CD4-positive, CD25-positive, alpha-beta regulatory T cell (primary cell): Measurements from ENCODE around the gene KRT38. TPM values are rescaled to one million over a fixed set of nuclear protein-coding genes. Genes with fewer than 3 reads are reported as not detected.

Source experiments
- ATAC-seq, 2 donors: fragments of 150-1000 bp; cut with Tn5 transposase; one replicate each; pipeline ENCODE4 v1.10.0; 2021; ENCODE audit warnings: low read depth in 2 of 2, moderate number of reproducible peaks in 2 of 2, moderate library complexity in 1 of 2
- DNase-seq, 3 donors: peaks; one replicate each; pipeline versions ENCODE4 v3.0.0 to v3.0.0-alpha.2; 2012 to 2022; ENCODE audit warnings: mixed read lengths in 1 of 3
- H3K27ac ChIP-seq: one replicate; pipeline ENCODE4 v1.7.0; 2013; ENCODE audit warnings: mild to moderate bottlenecking, low read length; ENCODE audit not compliant: insufficient read depth, poor library complexity, severe bottlenecking
- H3K27me3 ChIP-seq: one replicate; pipeline ENCODE4 v1.7.0; 2013; ENCODE audit warnings: low read length; ENCODE audit not compliant: control insufficient read depth, insufficient read depth
- H3K36me3 ChIP-seq: one replicate; pipeline ENCODE4 v1.7.0; 2013; ENCODE audit warnings: mild to moderate bottlenecking, low read length, moderate library complexity; ENCODE audit not compliant: control insufficient read depth, insufficient read depth
- H3K4me1 ChIP-seq: 2 replicates; pipeline ENCODE4 v1.7.0; 2013; ENCODE audit warnings: mild to moderate bottlenecking, low read length; ENCODE audit not compliant: insufficient read depth, control insufficient read depth, poor library complexity, severe bottlenecking
- H3K4me3 ChIP-seq: one replicate; pipeline ENCODE4 v1.7.0; 2013; ENCODE audit warnings: low read depth, mild to moderate bottlenecking, low read length, moderate library complexity
- H3K9me3 ChIP-seq, 2 experiments: 1 replicate in 1 of 2; 2 replicates in 1 of 2; pipeline ENCODE4 v1.7.0; 2013; ENCODE audit warnings: low read length in 2 of 2, mild to moderate bottlenecking in 1 of 2, moderate library complexity in 1 of 2; ENCODE audit not compliant: control insufficient read depth in 2 of 2
- H3K27ac Mint-ChIP-seq, 3 donors: one replicate each; pipeline ENCODE4 v1.8.0; 2020 to 2022; ENCODE audit warnings: mild to moderate bottlenecking in 3 of 3, mixed read lengths in 3 of 3, moderate library complexity in 2 of 3
- H3K27me3 Mint-ChIP-seq: one replicate; pipeline ENCODE4 v1.8.0; 2022; ENCODE audit warnings: mild to moderate bottlenecking, mixed read lengths
- H3K36me3 Mint-ChIP-seq: one replicate; pipeline ENCODE4 v1.8.0; 2020; ENCODE audit warnings: mixed read lengths
- H3K4me1 Mint-ChIP-seq, 4 donors: one replicate each; pipeline ENCODE4 v1.8.0; 2020 to 2022; ENCODE audit warnings: mixed read lengths in 4 of 4, mild to moderate bottlenecking in 1 of 4
- H3K4me3 Mint-ChIP-seq, 4 donors: one replicate each; pipeline ENCODE4 v1.8.0; 2020 to 2022; ENCODE audit warnings: mild to moderate bottlenecking in 4 of 4, mixed read lengths in 4 of 4, moderate library complexity in 3 of 4
- H3K9me3 Mint-ChIP-seq, 7 donors: one replicate each; pipeline ENCODE4 v1.8.0; 2020 to 2022; ENCODE audit warnings: mixed read lengths in 7 of 7, mild to moderate bottlenecking in 3 of 7, moderate library complexity in 2 of 7
- polyA plus RNA-seq, 4 donors: library from polyadenylated mRNA; unstranded; fragments of 300-500 nt; fragmentation: Illumina TruSeq; gene quantifications; one replicate each; pipeline ENCODE4 v1.2.3, GENCODE V29; 2021
- total RNA-seq: library from RNA; stranded (reverse); gene quantifications from one replicate; pipeline ENCODE4 v1.2.3, GENCODE V29; 2022

Gene KRT38
- total and polyA plus RNA-seq, 5 donors from 2014 or later = not detected

DNA sequence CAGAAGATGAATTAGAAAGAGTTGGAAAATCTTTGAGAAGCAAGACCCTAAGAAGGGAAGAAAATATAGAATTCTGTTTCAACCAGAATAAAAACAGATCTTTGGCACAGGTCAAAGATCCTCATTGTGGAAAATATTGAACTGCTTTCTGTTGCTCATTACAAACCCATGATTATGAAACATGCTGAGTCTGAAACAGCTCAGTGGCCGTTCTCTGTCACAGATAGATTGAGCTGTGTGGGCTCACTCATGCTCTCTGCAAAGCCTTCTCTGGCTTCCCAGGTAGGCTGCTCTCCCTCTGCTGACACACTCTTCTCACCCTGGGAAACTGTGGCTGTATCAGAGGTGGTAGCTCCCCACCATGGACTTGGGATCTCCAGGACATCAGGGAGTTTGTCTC, 3.4 kb upstream of the KRT38 start:
- H3K4me3 ChIP-seq = no peak overlapping the region
- H3K36me3 Mint-ChIP-seq = no peaks in the 10 kb centered on the region

DNA sequence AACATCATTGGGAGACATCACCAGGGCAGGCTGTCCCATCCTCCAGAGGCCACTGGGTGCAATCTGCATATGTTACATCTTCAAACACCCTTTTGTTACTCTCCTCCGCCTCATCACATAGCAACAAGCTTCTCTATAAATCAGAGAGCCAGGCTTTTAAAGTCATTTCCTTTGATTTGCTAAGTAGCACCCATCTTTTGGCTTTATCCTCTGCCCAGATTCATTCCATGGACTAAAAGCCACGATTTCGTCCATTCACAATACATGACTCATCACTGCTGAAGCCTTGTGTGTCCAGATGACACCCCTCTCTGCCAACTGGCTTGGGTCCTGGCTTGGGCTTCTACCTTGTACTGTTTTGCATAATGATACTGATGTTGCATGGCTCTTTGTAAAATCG, 2.0 kb upstream of the KRT38 start:
- peaks cover 17% of the 10 kb centered on the region for H3K27me3 Mint-ChIP-seq

More for the DNA sequence above, 3.4 kb upstream of the KRT38 start:
- peaks cover 17% of the 10 kb centered on the region for H3K27me3 Mint-ChIP-seq
- peaks cover 0 to 3% (median 0%) of the 10 kb centered on the region in 7 donors for H3K9me3 Mint-ChIP-seq
- H3K27ac ChIP-seq = no peak overlapping the region
- no peak for ATAC-seq
- H3K4me1 ChIP-seq = no peaks in the 10 kb centered on the region
- no peak overlapping the region for H3K27ac Mint-ChIP-seq
- H3K27me3 ChIP-seq = peaks cover 20% of the 10 kb centered on the region
- no peaks in the 10 kb centered on the region for H3K36me3 ChIP-seq
- no peaks in the 10 kb centered on the region for H3K4me1 Mint-ChIP-seq
- no peak overlapping the region for H3K4me3 Mint-ChIP-seq
- H3K9me3 ChIP-seq = no peaks in the 10 kb centered on the region
- DNase-seq = no peak

DNA sequence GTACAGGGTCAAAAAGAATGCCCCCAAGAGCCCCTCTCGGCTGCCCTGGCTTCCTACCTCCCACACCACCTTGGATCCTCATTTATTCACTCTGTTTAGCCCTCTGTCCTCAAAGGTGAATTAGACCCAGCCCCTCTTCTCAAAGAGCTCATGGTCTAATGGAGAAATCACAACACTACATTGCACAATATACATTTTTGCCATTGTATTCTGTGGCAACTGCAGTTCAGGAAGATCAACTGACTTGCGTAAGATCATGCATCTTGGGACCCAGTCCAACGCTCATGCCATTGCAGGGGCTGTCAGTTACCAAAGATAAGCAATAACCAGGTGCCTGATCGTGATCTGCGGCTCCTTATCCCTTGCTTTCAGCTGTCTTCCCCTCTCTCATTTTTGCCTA, 1.4 kb downstream of the KRT38 start:
- Mint-ChIP-seq H3K4me1 (no peaks in the 10 kb centered on the region), H3K27me3 (peaks cover 10% of the 10 kb centered on the region), H3K36me3 (no peaks in the 10 kb centered on the region), H3K9me3 (peaks cover 0 to 3% (median 0%) of the 10 kb centered on the region in 7 donors), H3K4me3 (no peak overlapping the region), H3K27ac (peak overlapping the region in 1 of 3 donors; percentile 38)
- Histone ChIP-seq H3K4me1 (no peaks in the 10 kb centered on the region), H3K9me3 (no peaks in the 10 kb centered on the region), H3K36me3 (no peaks in the 10 kb centered on the region), H3K4me3 (no peak overlapping the region), H3K27ac (no peak overlapping the region), H3K27me3 (peaks cover 16% of the 10 kb centered on the region)
- DNase-seq (no peak), ATAC-seq (no peak)

More for the DNA sequence above, 2.0 kb upstream of the KRT38 start:
- H3K4me3 ChIP-seq = no peak overlapping the region
- DNase-seq (no peak), ATAC-seq (no peak)
- H3K9me3 ChIP-seq = no peaks in the 10 kb centered on the region
- H3K27ac ChIP-seq = no peak overlapping the region
- no peaks in the 10 kb centered on the region for H3K36me3 Mint-ChIP-seq
- peaks cover 16% of the 10 kb centered on the region for H3K27me3 ChIP-seq
- H3K36me3 ChIP-seq = no peaks in the 10 kb centered on the region
- no peak overlapping the region for H3K27ac Mint-ChIP-seq
- peaks cover 0 to 3% (median 0%) of the 10 kb centered on the region in 7 donors for H3K9me3 Mint-ChIP-seq
- no peaks in the 10 kb centered on the region for H3K4me1 ChIP-seq
- no peak overlapping the region for H3K4me3 Mint-ChIP-seq
- no peaks in the 10 kb centered on the region for H3K4me1 Mint-ChIP-seq

DNA sequence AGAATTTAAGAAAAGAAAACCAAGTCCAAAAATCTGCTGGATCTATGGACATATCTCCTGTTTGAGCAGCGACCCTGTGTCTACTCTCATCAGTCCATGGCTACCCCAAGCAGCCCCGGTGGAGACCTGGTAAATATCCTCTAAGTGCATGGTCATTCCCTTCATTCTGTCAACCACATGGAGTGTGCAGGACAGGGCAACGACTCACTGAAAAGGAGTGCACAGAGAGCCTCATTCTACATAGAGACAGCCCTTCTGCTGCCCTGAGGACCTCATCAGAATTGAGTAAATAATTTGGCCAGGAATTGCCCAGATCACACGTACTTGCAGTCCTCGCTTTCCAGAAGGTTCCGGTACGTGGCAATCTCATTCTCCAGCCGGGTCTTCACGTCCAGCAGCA, 3.0 kb downstream of the KRT38 start:
- DNase-seq (no peak), ATAC-seq (no peak)
- peaks cover 5% of the 10 kb centered on the region for H3K27me3 Mint-ChIP-seq
- peaks cover 0 to 3% (median 0%) of the 10 kb centered on the region in 7 donors for H3K9me3 Mint-ChIP-seq
- Histone ChIP-seq H3K4me3 (no peak overlapping the region), H3K27me3 (peaks cover 9% of the 10 kb centered on the region), H3K9me3 (no peaks in the 10 kb centered on the region), H3K4me1 (no peaks in the 10 kb centered on the region), H3K27ac (no peak overlapping the region), H3K36me3 (no peaks in the 10 kb centered on the region)
- no peaks in the 10 kb centered on the region for H3K36me3 Mint-ChIP-seq
- no peak overlapping the region for H3K4me3 Mint-ChIP-seq
- H3K27ac Mint-ChIP-seq = no peak overlapping the region
- H3K4me1 Mint-ChIP-seq = no peaks in the 10 kb centered on the region

DNA sequence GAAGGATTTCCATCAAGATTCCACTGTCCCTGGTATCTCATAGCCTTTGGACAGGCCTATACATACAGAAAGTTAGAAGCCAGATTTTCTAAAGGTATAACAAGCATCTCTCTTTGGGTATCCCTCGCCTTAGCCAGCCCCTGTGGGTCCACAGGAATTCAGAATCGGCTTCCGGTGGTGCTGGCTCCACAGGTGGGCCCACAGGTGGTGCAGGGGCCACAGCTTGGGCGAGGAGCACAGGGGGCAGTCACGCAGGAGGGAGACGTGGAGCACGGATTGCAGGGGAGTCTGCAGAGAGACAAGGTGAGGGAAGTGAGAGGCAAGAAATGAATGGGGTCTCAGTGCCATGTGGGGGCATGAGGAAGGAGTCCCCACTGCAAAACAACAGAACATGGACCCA, 3.5 kb downstream of the KRT38 start:
- H3K4me3 Mint-ChIP-seq = peak overlapping the region in 1 of 4 donors; percentile 32
- Histone ChIP-seq H3K4me3 (no peak overlapping the region), H3K4me1 (no peaks in the 10 kb centered on the region), H3K27me3 (peaks cover 6% of the 10 kb centered on the region), H3K9me3 (no peaks in the 10 kb centered on the region), H3K36me3 (no peaks in the 10 kb centered on the region), H3K27ac (no peak overlapping the region)
- ATAC-seq (no peak), DNase-seq (no peak)
- no peaks in the 10 kb centered on the region for H3K36me3 Mint-ChIP-seq
- H3K9me3 Mint-ChIP-seq = peaks cover 0 to 3% (median 0%) of the 10 kb centered on the region in 7 donors
- no peaks in the 10 kb centered on the region for H3K4me1 Mint-ChIP-seq
- no peak overlapping the region for H3K27ac Mint-ChIP-seq
- H3K27me3 Mint-ChIP-seq = peaks cover 5% of the 10 kb centered on the region

DNA sequence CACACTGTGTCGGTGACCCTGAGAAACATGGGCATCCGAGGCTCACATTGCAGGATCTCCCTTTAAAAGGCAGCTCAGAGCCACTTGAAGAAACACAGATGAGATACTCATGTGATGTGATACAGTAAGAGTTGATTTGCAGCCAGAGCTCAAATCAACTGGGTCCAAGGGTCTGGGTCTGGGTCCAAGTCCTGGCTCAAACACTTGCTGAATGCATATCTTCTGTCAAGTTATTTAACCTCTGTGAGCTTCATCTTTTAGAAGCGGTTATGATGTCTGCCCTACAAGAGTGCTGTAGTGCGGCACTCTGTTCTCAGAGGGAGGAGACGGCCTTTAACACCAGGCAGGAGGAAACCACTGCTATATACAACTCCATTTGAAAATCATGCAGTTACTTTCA, 6.4 kb downstream of the KRT38 start:
- H3K27ac ChIP-seq = no peak overlapping the region
- DNase-seq (no peak), ATAC-seq (no peak)
- no peak overlapping the region for H3K4me3 ChIP-seq
- no peak overlapping the region for H3K27ac Mint-ChIP-seq
- H3K27me3 ChIP-seq = peaks cover 5% of the 10 kb centered on the region
- no peaks in the 10 kb centered on the region for H3K9me3 ChIP-seq
- peaks cover 5% of the 10 kb centered on the region for H3K27me3 Mint-ChIP-seq
- no peaks in the 10 kb centered on the region for H3K4me1 Mint-ChIP-seq
- H3K4me3 Mint-ChIP-seq = no peak overlapping the region
- no peaks in the 10 kb centered on the region for H3K36me3 ChIP-seq
- H3K36me3 Mint-ChIP-seq = no peaks in the 10 kb centered on the region
- no peaks in the 10 kb centered on the region for H3K4me1 ChIP-seq
- H3K9me3 Mint-ChIP-seq = no peaks in the 10 kb centered on the region

DNA sequence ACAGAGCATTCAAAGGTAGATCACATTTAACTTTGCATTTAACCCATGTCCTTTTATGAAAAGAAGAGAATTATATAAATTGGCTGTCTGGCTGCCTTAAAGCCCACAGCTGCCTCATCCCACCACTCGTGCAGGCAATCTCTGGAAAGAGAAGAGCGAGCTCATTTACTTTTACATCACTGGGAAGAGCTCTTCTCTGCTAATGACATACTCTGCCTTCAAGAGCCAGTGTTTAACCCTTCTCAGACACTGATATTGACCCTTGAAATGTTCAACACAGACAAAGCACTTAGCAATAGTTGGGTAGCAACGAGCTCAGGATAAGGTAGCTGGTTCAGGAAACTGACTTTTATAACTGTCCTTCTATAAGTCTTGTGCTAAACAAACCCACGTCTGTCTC, 6.8 kb downstream of the KRT38 start:
- ATAC-seq = no peak
- H3K27ac Mint-ChIP-seq = no peak overlapping the region
- DNase-seq = no peak
- Histone ChIP-seq H3K27ac (no peak overlapping the region), H3K27me3 (peaks cover 5% of the 10 kb centered on the region), H3K36me3 (no peaks in the 10 kb centered on the region), H3K4me1 (no peaks in the 10 kb centered on the region), H3K9me3 (no peaks in the 10 kb centered on the region), H3K4me3 (no peak overlapping the region)
- H3K4me3 Mint-ChIP-seq = no peak overlapping the region
- H3K36me3 Mint-ChIP-seq = no peaks in the 10 kb centered on the region
- H3K27me3 Mint-ChIP-seq = peaks cover 5% of the 10 kb centered on the region
- no peaks in the 10 kb centered on the region for H3K9me3 Mint-ChIP-seq
- no peaks in the 10 kb centered on the region for H3K4me1 Mint-ChIP-seq

DNA sequence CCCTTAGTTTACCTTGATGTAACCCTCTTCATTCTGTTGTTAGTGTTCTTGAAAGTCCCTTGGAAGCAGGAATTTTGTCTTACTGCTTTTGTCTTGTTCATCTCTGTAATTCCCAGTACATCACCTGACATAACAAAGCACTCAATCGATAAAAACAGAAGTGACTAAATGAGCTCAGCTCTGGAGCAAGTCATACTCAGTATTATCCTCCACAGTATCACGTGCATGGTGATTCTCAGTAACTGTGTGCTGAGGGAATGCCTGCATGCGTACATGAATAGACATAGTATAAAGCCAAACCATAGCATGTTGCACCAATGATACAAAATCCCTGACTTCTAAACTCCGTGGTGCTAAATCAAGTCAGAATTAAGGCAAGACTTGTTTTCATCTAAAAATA, 7.2 kb downstream of the KRT38 start:
- Histone ChIP-seq H3K27ac (no peak overlapping the region), H3K4me1 (no peaks in the 10 kb centered on the region), H3K4me3 (no peak overlapping the region), H3K9me3 (no peaks in the 10 kb centered on the region), H3K27me3 (peaks cover 5% of the 10 kb centered on the region), H3K36me3 (no peaks in the 10 kb centered on the region)
- Mint-ChIP-seq H3K27ac (peak overlapping the region in 1 of 3 donors; percentile 83), H3K36me3 (no peaks in the 10 kb centered on the region), H3K27me3 (peaks cover 5% of the 10 kb centered on the region), H3K9me3 (no peaks in the 10 kb centered on the region), H3K4me3 (no peak overlapping the region), H3K4me1 (no peaks in the 10 kb centered on the region)
- DNase-seq (no peak), ATAC-seq (no peak)
